Fibroblast of skin of abdomen (primary cell): ENCODE measurements around the gene GAL.

Experiments
- DNase-seq: peaks from one replicate; pipeline ENCODE4 v3.0.0-alpha.2; 2013

GAL gene

DNA sequence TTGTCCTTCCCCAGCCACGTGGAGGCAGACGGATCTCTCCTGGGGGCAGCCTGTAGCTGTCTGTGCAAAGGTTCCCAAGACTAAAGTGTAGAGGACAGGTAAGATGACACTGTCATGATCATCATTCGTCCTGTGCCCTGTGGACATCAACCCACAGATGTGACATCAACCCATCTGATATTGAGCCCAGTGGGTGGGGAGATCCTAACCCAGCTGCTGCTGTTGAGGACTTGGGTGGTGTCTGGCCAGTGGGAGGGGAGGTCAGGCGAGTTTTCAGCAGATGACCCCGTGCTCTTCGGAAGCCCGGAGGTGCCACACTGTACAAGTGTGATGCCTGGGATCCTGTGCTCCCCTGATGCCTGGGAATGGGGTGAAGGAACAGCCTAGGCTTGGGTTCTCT lies 1.2 kb upstream of the GAL start:
- no peak for DNase-seq

DNA sequence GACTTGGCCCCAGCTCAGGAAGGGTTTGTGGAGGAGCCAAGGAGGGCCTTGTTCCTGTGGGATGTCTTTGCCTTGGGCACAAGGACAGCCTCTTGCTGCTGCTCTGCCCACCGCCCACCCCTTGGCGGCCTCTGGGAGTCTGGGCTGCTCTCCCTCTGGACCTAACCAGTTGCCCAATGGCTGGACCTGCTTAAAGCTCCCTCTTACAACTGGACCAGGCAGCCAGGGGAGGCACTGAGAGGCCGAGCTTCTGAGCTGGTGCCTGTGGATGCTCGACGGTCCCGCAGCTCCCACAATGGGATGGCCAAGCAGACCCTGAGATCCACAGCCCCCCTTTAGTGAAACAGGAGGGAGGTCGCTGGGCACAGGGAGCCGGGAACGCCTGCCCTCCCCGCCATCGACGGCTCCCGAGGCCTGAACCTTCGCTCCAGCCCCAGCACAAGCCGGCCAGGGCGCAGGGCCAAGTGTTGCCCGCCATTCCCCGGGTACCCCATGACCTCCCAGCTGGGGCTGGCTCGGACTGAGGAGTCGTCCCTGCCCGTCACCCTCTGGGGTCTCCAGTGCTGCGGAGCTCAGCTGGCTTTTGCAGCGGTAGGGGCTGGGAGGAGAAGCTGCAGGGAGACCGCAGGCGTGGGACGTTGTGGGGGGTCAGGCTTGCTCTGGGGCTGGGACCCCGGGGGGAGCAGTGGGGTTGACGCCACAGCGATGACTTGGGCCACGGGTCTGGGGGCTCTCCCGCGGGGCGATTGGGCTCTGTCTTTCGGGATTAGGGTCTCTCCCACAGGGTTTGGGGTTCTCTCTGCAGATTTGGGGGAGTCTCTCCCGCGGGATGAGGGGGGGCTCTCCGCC lies 584 bp upstream of the GAL start:
- no peak for DNase-seq

DNA sequence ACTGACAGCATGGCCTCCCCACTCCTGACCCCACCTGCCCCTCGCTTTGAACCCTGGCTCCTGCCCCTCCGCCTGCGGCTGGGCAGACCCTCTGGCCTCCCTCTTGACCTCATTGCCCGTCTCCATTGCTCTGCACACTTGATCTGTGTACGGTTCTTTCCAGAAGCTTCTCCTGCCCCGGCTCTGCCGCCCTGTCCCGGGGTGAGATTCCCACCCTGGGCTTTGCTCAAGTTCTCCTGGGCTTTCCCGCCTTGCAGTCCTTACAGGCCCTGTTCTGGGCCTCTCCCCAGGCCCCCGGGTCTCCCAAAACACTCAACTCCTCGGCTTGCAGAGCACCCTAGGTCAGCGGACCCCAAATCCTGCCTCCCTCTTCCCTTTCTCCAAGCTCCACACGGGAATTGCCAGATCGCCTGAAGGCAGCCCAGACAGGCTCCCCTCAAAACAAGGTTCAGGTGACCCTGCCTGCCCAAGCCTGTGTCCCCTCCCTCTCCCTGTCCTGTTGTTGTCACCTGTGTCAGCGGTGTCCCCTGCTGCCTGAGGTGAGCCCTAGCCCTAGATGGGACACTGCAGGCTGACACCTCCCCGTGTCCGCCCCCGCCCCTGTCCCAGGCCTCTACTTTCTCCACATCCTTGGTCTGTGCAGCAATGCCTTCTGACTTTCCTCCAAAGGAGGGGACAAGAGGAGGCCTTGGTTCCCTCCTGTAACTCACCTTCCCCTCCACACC lies 1.5 kb downstream of the GAL start:
- no peak for DNase-seq

DNA sequence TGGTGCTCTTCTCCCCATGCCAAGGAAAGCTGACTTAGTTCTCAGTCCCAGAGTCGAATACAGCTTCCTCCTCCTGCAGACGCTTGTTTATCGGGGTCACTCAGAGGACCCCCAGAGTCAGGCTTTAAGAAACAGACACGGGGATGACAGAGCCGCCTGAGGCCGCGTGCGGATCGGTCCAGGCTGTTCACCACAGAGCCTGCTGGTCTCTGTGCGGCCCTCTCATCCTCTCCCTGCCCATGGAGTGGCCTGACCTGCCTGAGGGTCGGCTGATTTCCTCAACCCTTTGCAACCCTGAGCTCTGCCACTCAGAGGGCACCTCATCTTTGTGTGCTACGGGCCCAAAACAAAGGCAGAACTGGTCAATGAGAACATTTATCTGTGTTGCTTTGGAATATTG lies 2.1 kb downstream of the GAL start:
- no peak for DNase-seq

DNA sequence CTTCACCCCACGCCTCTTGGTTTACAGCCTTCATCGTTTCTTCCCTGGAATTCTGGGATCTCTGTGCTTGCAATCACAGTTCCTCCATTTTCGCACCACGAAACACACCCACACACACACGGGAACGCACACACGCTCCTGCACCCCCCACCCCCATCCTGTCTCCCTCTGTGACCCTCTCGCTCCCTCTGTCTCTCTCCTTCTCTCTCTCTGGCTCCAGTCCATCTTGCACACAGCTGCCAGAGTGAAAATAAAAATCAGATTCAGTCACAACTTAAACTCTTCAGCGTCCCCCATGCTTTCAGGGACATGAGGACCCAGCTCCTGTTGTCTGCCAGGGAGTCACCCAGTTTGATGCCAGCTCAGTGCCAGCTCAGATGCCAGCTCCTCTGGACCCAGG lies 3.0 kb downstream of the GAL start:
- DNase-seq: no peak

DNA sequence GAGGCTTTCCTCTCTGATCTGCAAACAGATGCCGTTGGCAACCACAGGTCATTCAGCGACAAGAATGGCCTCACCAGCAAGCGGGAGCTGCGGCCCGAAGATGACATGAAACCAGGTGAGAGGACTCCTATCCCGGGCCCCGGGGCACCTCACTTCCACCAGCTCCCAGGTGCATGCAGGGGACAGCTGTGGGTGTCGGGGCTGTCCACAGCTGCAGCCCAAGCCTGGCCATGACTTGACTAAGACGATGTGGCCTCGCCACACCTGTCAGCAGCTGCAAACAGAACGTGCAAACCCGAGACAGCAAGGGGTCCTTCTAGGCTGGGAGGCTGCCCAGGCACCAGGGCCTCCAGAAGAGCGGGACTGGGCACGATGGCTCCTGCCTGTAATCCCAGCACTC lies 3.6 kb downstream of the GAL start:
- no peak for DNase-seq

DNA sequence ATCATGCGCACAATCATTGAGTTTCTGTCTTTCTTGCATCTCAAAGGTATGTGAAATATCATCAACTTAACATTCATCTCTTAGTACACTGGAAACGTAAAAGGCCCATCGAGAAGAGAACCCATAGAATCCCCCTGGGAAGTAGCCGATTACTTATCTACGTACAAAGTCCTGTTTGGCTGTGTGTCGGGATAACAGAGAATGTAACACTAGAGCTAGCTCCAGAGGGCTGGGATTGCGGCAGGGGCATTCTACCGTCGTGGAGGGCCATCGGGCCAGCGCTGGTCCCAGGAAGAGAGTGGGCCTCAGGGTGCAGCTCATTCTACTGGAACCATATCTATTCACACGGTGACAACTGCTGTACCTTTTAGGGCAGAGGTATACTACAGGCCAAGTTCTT lies 4.5 kb downstream of the GAL start:
- no peak for DNase-seq

DNA sequence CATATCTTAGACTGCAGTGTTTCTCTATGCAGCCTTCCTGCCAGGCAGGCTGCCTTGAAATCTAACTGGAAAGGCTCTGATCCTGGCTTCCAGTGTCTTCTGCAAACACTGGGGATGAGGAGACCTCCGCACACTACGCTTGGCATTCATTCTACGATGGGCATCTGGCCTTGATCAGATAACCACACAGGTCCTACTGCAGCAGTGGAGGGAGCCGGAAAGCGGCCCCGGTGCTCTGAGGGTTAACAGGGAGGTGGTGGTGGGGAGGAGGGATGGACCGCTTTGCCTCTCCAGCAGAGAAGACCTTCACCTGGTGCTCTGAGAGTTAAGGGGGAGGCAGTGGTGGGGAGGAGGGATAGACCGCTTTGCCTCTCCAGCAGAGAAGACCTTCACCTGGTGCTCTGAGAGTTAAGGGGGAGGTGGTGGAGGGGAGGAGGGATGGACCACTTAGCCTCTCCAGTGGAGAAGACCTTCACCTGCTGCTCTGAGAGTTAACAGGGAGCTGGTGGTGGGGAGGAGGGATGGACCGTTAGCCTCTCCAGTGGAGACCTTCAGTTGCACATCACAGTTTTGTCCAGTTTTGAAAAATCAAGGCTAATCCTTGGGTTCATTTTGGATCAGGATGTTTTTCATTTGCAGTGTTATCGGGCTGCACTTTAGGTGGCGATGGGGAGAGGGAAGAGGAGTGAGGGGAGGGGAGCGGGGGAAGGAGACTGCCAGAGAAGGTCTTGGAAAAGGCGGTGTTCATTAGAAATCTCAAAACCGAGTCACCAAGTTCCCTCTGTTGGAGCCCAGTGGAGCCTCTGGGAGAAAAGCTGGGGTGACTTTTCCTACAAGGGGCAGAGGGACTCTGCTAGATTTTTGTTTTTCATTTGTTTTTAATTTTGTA lies 5.6 kb downstream of the GAL start:
- DNase-seq: no peak

DNA sequence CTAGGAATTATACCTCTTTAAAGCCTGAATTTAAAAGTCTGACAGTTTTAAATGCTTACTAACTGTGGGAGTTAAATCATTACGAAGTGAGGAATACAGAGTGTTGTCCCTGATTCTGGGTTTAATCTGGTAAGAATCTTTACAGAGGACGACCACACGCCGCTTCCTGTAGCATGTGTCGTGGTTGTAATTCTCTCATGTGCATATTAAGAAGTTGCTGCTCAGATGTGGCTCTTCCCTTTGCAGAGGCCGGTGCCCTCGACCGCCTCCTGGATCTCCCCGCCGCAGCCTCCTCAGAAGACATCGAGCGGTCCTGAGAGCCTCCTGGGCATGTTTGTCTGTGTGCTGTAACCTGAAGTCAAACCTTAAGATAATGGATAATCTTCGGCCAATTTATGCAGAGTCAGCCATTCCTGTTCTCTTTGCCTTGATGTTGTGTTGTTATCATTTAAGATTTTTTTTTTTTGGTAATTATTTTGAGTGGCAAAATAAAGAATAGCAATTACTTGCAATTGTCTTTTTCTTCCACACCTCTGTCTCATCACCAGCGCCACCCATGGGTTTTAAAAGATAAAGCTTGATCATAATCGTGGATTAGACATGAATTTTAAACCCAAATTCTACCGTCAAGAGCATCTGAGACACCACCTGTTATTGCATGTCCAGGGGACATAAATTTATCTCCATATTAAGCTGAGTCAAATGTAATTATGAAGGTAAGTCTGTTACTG lies 6.5 kb downstream of the GAL start:
- DNase-seq: no peak

DNA sequence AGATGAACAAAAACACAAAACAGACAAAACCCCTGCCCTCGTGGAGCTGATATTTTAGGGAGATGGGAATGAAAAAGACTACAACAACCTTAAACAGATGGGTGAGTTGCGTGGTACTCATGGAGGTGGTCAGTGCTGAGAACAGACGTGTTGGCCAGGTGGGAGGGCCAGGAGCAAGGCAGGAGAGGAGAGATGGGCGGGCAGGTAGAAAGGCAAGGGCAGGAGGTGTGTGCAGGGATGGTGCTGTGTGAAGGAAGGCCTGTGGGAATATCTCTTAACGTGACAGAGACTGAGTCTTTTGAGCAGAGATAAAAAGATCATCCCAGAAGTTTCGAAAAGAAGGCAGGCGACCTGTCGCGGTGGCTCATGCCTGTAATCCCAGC lies 7.0 kb downstream of the GAL start:
- no peak for DNase-seq

DNA sequence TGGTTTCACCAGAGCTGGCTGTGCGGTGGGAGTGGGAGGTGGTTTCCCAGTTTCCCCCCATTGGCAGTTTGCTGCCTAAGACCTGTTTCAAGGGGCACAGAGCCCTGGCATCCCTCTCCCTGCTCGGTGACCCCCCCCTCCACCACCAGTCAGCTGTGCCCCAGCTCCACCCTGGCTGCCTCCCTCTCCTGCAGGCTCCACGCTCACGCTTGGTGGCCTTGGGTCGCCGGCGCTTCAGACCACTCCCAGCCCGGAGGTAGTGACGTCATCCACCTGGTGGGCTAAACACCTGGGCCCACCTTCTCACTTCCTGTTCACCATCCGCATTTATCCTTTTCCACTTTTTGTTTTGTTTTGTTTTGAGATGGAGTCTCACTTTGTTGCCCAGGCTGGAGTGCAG lies 7.8 kb downstream of the GAL start:
- no peak for DNase-seq

DNA sequence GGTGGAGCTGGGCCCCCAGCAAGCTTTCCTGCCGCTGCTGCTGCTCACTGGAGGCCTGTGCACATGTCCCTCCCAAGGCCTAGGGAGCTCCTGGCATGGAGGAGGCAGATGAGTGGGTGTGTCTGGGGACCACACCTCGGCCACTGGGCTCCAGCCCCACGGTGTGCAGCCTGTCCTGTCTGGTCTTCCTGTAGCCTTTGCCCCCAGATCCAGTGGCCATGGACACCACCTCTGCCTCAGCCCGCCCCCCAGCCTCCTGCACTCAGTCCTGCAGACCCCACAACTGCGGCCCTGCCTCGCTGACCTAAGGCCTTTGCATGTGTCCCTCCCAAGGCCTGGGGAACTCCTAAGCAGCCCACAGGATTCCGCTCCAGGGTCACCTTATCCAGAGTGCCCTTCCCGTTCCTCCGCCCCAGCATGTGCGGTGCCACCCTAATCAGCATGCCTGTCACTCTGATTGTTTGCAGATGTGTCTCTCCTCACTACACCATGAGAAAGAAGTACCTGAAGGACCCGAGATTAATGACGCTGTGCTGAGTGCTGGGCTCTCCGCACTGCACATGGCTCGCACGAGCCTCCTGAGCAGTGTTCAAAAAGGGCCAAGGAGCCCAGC lies 8.6 kb downstream of the GAL start:
- DNase-seq: no peak

DNA sequence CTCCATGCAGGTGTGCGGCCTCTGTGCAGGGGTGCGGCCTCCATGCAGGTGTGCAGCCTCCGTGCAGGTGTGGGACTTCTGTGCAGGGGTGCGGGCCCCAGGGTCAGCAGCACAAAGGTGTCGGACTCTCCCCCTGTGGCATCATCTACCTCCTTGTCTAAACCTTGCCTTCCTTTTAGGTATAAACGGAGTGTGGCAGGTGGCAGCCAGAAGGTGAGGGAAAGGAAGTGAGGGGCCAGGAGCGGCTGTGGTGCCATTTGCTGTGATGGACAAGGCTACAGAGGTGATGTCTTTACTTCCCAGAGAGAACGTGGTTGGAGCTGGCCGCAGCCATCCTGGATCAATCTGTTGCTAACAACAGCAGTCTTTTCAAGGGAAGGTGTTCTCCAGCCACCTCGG lies 9.1 kb downstream of the GAL start:
- no peak for DNase-seq

DNA sequence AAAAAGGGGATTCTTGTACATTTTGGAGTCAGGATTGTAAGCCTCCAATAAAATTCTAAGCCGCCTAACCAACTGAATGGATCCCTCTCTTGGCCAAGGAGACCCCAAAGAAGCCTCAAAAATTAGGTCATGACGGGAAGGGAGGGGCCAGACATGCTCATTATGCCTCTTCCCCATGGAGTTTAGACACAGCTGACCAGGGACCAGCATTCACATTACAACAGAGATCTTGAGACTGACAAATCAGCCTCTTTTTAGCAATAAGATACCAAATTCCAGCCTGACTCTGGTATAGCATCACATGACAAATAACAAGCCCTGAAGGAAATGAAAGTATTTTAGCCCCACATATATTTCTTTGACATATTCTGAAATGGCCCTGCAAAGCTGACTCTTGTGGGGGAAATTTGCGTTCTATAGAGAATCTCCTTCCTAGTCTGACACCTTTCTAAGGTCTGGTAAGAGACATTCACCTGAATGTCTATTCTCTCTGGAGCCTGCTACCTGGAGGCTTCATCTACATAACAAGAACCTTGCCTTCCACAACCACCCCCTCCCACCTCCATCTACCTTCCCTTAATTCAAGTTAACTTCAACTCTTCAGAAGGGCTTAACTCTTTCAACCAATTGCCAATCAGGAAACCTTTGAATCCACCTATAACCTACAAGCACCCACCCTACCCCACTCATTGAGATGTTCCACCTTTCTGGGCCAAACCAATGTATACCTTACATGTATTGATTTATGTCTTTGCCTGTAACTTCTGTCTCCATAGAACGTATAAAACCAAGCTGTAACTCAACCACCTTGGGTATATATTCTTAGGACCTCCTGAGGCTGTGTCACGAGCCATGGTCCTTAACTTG lies 10.3 kb downstream of the GAL start:
- DNase-seq: no peak

DNA sequence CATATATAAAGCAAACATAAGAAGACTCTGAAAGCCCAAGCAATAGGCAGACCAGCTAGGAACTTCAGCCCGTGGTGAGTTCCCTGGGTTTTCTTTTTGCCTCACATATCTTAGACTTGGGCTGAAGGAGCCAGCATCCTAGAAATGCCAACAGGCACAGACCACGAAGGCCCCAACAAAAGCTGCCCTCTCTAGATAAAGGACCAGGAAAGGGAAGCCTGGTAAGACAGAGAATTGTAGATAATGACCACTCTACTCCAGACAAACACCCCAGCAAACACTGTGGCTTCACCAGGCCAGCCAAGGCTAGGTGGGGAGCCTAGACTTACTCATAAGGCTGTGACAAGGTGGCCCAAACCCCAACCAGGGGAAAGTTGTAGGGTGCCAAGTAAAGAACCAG lies 11.2 kb downstream of the GAL start:
- no peak for DNase-seq

DNA sequence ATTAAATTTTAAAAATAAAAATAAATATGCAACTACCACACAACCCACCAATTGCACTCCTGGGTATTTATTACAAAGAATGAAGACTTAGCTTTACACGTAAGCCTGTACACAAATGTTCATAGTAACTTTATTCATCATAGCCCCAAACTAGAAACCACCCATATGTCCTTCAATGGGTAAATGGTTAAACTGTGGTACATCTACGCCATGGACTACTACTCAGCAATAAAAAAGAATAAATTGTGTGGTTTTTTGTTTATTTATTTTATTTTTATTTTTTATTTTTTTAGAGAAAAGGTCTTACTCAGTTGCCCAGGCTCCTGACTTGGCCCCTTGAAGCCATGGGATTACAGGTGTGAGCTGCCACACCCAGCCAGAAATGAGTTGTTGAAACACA lies 14.6 kb downstream of the GAL start:
- DNase-seq: no peak

DNA sequence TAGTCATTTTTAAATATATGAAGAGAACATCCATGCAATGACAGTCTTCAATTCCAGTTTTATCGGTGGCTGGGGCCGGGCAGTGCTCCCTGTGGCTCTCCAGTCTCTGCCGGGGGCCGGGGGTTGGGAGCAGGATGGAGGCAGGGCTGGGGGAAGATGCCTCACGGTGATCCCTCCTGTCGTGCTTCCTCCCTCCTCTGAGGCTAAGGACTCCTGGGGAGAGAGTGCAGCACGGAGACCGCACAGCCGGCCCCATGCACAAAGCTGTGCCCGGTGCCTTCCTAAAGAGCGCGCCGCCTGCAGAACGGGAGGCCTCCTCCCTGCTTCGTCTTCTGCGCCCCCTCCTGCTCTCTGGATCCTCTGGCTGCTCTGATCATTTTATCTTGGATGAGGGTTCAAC lies 20.5 kb downstream of the GAL start:
- DNase-seq: no peak

DNA sequence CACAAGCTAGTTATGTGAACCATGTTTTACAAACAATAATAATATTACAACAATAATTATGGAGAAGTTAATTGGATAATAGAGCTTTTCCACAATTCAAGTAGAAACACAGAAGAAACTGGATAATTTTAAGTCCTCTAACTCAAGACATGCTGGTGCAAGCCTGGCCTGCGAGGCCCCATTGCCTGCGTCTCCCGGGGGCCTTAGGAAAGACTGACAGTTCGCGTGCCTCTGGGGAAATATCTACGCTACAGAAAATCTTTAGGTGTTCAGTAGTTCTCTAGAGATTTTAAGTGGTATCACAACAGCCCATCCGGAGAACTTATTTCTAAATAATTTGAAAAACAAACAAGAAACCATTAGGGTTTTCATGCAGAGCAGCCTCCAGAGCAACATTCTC lies 23.2 kb downstream of the GAL start:
- no peak for DNase-seq

DNA sequence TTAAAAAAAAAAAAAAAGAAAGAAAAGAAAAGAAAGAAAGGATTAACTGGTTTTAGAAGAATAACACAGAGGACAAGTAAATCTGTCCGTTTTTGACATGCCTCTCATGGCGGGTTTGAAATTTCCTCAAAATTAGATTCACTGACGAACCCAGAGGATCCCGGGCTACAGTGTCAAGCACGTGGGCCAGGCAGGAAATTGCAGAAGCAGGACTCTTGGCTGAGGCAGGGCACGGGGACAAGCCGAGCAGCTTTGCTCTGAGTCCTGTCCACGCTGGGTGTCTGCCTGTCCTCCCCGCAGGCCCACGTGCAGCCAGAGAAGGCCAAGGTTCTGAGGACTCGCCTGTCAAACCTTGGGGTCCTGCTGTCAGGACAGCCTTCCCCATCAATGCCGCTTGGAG lies 24.7 kb downstream of the GAL start:
- DNase-seq: no peak

DNA sequence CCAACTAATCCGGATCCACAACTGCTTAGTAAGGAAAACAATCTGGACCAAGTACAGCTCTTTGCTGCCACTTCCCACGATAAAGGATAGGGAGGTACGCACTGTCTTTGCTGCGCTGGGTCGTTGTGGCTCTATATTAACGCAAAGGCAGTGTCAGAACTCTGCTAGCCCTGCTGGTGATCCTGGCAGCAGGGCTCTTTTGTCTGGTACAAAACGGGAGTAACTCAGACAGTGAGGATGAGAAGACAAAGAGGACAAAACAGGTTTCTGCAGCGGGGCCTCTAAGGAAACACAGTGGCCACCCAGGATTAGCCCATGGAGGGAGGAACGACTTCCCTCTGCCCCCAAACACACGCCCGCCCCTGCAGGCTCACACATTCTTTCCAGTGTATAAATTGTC lies 26.1 kb downstream of the GAL start:
- DNase-seq: no peak

DNA sequence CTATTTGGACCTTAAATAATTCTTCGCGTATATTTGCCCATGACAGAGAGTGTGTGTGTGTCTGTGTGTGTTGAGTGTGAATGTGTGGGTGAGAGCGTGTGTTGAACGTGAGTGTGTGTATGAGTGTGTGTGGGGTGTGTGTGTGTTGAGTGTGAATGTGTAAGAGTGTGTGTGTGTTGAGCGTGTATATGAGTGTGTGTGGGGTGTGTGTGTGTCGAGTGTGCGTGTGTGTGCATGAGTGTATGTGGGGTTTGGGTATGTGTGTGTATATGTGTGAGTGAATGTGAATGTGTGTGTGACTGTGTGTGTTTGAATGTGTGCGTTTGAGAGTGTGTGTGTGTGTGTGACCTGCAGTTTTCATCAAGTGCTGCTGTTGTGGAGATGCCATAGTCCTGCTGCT lies 26.8 kb downstream of the GAL start:
- no peak for DNase-seq
